Measurements from ENCODE around the gene GATA1. TPM values are rescaled to one million over a fixed set of nuclear protein-coding genes. Genes with fewer than 3 reads are reported as not detected.

GATA1 gene
- total and polyA plus RNA-seq, 10 of the 15 experiments (the other 5 are each of a cell fraction or from before 2014, with no cell fraction given), result 0.24 to 0.36 TPM; not detected in 8

DNA sequence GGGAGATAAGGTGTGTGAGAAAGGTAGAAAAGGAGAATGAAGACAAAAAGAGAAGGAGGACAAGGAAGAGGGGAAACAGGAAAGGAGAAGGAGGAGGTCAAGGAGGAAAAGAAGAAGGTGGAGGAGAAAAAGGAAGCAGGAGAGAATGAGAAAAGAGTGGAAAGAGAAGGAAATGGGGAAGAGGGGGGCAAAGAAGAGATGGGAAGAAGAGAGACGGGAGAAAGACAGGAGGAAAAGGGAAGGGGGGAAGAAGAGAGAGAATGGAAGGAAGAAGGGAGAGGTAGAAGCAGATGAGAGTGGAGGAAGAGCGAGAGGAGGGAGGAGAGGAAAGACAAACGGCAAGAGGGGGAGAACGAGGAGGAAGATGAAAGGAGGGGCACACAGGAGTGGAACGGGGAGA is 4.1 kb downstream of the GATA1 start:
- CTCF ChIA-PET, result no interaction called here
- SMC1A ChIA-PET (ENCODE audit: uncharacterized antibody, unreplicated experiment), result interaction anchor here (0.6 kb wide), 1 partner anchor 328 kb away, joined by 3 read pairs; no protein-coding TSS in a partner anchor
- Histone ChIP-seq H3K4me2 (ENCODE audit: control insufficient read depth, insufficient read depth) (no peak overlapping the region), H3K27me3 (replicated peaks in 1 of 2; ENCODE audit: control insufficient read depth in 2 of 2, insufficient read depth in 2 of 2, low read length in 1 of 2) (no peaks in the 10 kb centered on the region), H3K79me2 (ENCODE audit: control insufficient read depth, insufficient read depth, low read length) (no peaks in the 10 kb centered on the region), H3K4me1 (ENCODE audit: control insufficient read depth, insufficient read depth, low read length) (no peaks in the 10 kb centered on the region), H3K9ac (ENCODE audit: control insufficient read depth, insufficient read depth, low read length) (no peak overlapping the region), H4K20me1 (ENCODE audit: control insufficient read depth, insufficient read depth) (no peaks in the 10 kb centered on the region), H3K9me3 (replicated peaks; ENCODE audit: control insufficient read depth, insufficient read depth, low read length) (no peaks in the 10 kb centered on the region), H2AFZ (ENCODE audit: control insufficient read depth, low read depth, low read length) (no peak overlapping the region), H3K4me3 (no peak overlapping the region), H3K27ac (ENCODE audit: control insufficient read depth, insufficient read depth) (no peak overlapping the region), H3K36me3 (ENCODE audit: control insufficient read depth in 2 of 2, insufficient read depth in 2 of 2, low read length in 1 of 2) (no peaks in the 10 kb centered on the region)
- POLR2A ChIA-PET, result no interaction called here
- ATAC-seq (no peak), DNase-seq (ENCODE audit: low read depth, low spot score) (no peak), FAIRE-seq (no peak)
- no TSS peak for BruUV-seq (replicated peaks)
- intact Hi-C loops (cut with micrococcal nuclease; ENCODE audit: unreplicated experiment) (no loop called here), in situ Hi-C loops (cut with MboI) (loop anchor here (5.0 kb wide), 1 partner anchor 37 kb away; the partner anchor contains the start of gene ERAS)
- RAD21 ChIA-PET (ENCODE audit: unreplicated experiment), result no interaction called here
- no peak for TF ChIP-seq MXI1 (IDR thresholded peaks at IDR 0.05; ENCODE audit: low read depth, low read length)
- no peak for TF ChIP-seq ZNF207 (IDR thresholded peaks at IDR 0.05; ENCODE audit: borderline replicate concordance)
- TF ChIP-seq, protein P1, sequence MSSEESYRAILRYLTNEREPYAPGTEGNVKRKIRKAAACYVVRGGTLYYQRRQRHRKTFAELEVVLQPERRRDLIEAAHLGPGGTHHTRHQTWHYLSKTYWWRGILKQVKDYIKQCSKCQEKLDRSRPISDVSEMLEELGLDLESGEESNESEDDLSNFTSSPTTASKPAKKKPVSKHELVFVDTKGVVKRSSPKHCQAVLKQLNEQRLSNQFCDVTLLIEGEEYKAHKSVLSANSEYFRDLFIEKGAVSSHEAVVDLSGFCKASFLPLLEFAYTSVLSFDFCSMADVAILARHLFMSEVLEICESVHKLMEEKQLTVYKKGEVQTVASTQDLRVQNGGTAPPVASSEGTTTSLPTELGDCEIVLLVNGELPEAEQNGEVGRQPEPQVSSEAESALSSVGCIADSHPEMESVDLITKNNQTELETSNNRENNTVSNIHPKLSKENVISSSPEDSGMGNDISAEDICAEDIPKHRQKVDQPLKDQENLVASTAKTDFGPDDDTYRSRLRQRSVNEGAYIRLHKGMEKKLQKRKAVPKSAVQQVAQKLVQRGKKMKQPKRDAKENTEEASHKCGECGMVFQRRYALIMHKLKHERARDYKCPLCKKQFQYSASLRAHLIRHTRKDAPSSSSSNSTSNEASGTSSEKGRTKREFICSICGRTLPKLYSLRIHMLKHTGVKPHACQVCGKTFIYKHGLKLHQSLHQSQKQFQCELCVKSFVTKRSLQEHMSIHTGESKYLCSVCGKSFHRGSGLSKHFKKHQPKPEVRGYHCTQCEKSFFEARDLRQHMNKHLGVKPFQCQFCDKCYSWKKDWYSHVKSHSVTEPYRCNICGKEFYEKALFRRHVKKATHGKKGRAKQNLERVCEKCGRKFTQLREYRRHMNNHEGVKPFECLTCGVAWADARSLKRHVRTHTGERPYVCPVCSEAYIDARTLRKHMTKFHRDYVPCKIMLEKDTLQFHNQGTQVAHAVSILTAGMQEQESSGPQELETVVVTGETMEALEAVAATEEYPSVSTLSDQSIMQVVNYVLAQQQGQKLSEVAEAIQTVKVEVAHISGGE (CRISPR knock-in tag; IDR thresholded peaks at IDR 0.05), result no peak
- TF ChIP-seq CBFB (IDR thresholded peaks at IDR 0.05; ENCODE audit: low read depth), result no peak
- TF ChIP-seq, protein P2, sequence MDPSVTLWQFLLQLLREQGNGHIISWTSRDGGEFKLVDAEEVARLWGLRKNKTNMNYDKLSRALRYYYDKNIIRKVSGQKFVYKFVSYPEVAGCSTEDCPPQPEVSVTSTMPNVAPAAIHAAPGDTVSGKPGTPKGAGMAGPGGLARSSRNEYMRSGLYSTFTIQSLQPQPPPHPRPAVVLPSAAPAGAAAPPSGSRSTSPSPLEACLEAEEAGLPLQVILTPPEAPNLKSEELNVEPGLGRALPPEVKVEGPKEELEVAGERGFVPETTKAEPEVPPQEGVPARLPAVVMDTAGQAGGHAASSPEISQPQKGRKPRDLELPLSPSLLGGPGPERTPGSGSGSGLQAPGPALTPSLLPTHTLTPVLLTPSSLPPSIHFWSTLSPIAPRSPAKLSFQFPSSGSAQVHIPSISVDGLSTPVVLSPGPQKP (IDR thresholded peaks at IDR 0.05; ENCODE audit: low read depth, low read length), result no peak
- no peak for TF ChIP-seq SIX5 (IDR thresholded peaks at IDR 0.05; ENCODE audit: low read depth, low read length, severe bottlenecking)
- no peak for TF ChIP-seq BHLHE40 (IDR thresholded peaks at IDR 0.05; ENCODE audit: borderline replicate concordance in 1 of 2, low read depth in 2 of 2, low read length in 1 of 2)
- 0% methylated on average over 1 of the region's 5 CpGs for WGBS (ENCODE audit: insufficient coverage, insufficient replicate concordance, low lambda C conversion rate, missing lambda C conversion rate)

Measured in GM12878 (cell line).